HL-60 (cell line): ENCODE measurements around the gene TMEM150A.

Experiments used
- GABPA ChIP-seq: IDR thresholded peaks from 2 replicates; pipeline ENCODE4 v1.6.1; 2012; ENCODE audit warnings: low read depth
- POLR2AphosphoS5 ChIP-seq: IDR thresholded peaks from 2 replicates; pipeline ENCODE4 v1.6.1; 2012; ENCODE audit warnings: low read depth
- SPI1 ChIP-seq: IDR thresholded peaks from 2 replicates; pipeline ENCODE4 v1.6.1; 2012; ENCODE audit warnings: low read depth, mild to moderate bottlenecking, borderline replicate concordance
- TF ChIP-seq, protein P1 (sequence below): IDR thresholded peaks from one replicate; pipeline ENCODE4 v1.5.1; 2011; ENCODE audit warnings: low read length, control low read depth, inconsistent platforms; ENCODE audit not compliant: insufficient read depth
- TF ChIP-seq, protein P2 (sequence below): IDR thresholded peaks from 2 replicates; pipeline ENCODE4 v1.6.1; 2012; ENCODE audit warnings: low read depth; ENCODE audit not compliant: insufficient replicate concordance

DNA sequence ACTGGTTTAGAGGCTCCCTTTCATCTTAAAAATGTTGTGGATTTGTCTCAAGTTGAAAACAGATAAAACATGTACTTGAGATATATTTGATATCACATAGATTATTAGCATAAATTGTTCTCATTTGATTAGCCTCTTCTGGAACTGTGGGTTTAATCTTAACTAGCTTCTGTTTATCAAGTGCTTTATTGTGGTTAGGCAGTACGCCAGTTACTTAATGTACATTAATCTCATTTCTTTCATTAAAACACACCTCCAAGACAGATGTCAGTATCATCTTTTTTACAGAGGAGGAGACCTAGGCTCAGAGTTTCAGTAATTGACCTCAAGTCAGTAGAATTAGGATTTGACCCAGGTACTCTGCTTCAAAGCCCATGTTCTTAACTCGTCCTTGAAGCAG, 43.7 kb upstream of the TMEM150A start:
- TF ChIP-seq, protein P1, sequence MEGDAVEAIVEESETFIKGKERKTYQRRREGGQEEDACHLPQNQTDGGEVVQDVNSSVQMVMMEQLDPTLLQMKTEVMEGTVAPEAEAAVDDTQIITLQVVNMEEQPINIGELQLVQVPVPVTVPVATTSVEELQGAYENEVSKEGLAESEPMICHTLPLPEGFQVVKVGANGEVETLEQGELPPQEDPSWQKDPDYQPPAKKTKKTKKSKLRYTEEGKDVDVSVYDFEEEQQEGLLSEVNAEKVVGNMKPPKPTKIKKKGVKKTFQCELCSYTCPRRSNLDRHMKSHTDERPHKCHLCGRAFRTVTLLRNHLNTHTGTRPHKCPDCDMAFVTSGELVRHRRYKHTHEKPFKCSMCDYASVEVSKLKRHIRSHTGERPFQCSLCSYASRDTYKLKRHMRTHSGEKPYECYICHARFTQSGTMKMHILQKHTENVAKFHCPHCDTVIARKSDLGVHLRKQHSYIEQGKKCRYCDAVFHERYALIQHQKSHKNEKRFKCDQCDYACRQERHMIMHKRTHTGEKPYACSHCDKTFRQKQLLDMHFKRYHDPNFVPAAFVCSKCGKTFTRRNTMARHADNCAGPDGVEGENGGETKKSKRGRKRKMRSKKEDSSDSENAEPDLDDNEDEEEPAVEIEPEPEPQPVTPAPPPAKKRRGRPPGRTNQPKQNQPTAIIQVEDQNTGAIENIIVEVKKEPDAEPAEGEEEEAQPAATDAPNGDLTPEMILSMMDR: no peak
- TF ChIP-seq, protein P2, sequence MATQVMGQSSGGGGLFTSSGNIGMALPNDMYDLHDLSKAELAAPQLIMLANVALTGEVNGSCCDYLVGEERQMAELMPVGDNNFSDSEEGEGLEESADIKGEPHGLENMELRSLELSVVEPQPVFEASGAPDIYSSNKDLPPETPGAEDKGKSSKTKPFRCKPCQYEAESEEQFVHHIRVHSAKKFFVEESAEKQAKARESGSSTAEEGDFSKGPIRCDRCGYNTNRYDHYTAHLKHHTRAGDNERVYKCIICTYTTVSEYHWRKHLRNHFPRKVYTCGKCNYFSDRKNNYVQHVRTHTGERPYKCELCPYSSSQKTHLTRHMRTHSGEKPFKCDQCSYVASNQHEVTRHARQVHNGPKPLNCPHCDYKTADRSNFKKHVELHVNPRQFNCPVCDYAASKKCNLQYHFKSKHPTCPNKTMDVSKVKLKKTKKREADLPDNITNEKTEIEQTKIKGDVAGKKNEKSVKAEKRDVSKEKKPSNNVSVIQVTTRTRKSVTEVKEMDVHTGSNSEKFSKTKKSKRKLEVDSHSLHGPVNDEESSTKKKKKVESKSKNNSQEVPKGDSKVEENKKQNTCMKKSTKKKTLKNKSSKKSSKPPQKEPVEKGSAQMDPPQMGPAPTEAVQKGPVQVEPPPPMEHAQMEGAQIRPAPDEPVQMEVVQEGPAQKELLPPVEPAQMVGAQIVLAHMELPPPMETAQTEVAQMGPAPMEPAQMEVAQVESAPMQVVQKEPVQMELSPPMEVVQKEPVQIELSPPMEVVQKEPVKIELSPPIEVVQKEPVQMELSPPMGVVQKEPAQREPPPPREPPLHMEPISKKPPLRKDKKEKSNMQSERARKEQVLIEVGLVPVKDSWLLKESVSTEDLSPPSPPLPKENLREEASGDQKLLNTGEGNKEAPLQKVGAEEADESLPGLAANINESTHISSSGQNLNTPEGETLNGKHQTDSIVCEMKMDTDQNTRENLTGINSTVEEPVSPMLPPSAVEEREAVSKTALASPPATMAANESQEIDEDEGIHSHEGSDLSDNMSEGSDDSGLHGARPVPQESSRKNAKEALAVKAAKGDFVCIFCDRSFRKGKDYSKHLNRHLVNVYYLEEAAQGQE: no peak
- TF ChIP-seq POLR2AphosphoS5: no peak
- TF ChIP-seq GABPA: no peak
- no peak for TF ChIP-seq SPI1
